T-helper 22 cell (primary cell): ENCODE results near the gene LMNTD1.
"Not testable (repeated sequence)": the region's sequence is repeated elsewhere in the genome, so short reads cannot be mapped to it uniquely, and the experiment has no call there.

Experiments used
- DNase-seq: peaks from one replicate; pipeline ENCODE4 v3.0.0-alpha.2; 2020; ENCODE audit warnings: low read depth

LMNTD1 gene

GRCh38 chr12:25488956-25489870, 63.9 kb downstream of the LMNTD1 start:
- DNase-seq = not testable (repeated sequence)

GRCh38 chr12:25482625-25483024, 70.5 kb downstream of the LMNTD1 start:
- no peak for DNase-seq

DNA sequence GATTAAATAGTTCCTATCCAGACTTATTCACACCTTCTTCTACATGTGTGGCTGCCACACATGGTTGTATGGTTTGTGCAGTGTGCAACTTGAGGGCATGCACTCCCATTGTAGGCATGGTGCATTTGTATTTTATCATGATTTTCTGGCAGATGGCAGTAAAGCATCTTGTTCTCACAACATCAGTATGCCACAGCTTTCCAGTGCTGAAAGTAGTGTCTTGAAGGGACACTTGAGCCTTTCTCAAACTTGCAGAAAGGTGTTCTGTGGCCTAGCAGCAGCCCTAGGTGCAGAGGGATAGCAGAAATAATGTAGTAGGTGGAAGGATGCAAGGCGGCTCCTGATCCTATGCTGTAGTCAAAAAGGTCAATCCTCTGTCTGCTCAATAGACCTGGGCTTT, 72.9 kb downstream of the LMNTD1 start:
- no peak for DNase-seq

- no peak for DNase-seq
These were observed 75.9 kb downstream of the LMNTD1 start for GRCh38 chr12:25477217-25477616.

DNA sequence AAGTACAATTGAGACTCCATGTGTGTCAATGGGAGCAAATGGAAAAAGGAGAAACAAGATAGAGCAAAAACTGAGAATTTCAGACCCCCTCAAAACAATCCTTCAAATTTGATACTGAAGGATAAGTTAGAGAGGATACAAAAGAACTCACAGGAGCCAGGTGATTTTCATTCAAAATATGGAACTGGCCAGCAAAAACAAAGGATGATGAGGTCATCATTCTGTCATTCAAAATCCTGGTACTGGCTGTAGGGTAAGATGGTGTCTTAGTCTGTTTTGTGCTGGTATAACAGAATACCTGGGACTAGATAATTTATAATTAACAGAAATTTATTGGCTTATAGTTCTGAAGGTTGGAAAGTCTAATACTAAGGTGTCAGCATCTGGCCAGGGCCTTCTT, 80.6 kb downstream of the LMNTD1 start:
- no peak for DNase-seq

DNA sequence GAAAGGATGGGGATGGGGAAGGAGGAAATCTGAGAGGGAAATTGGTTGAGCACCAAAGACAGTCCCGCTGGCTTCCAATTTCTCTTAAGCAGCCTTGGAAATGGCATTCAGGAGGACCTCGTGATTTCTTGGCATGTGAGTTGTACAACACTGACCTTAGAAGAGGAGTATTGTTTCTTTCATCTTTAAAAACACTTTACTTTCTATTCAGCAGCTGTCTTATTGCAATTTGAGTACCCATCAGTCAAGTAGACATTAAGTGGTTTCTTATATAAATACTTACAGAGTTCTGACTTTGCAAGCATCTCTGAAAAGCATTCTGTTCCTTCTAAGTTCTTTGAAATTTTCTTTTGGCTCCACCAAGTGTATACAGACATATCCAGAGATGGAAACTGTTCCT, 83.2 kb downstream of the LMNTD1 start:
- no peak for DNase-seq

GRCh38 chr12:25469368-25469767, 83.7 kb downstream of the LMNTD1 start:
- DNase-seq = no peak

GRCh38 chr12:25463521-25463920, 89.6 kb downstream of the LMNTD1 start:
- no peak for DNase-seq

GRCh38 chr12:25463005-25463404, 90.1 kb downstream of the LMNTD1 start:
- no peak for DNase-seq

DNA sequence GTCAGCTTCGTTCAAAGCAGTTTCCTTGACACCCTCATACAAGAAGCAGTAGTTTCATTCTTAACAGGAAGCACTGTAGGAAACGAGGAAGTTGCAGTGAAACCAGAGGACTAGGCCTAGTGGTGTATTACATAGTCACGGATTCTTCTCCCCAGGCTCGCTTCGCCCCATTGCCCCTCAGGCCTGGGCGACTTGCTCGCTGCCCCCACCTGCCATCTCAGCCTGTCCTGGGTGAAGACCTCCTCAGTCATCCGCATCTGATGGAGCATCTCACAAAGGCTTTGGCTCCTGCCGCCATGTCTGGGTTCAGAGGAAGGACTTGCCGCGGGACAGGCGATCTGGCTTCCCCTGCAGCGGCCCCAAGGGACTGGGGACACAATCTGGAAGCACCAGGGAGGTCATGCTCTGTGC, 93.5 kb downstream of the LMNTD1 start:
- no peak for DNase-seq

DNA sequence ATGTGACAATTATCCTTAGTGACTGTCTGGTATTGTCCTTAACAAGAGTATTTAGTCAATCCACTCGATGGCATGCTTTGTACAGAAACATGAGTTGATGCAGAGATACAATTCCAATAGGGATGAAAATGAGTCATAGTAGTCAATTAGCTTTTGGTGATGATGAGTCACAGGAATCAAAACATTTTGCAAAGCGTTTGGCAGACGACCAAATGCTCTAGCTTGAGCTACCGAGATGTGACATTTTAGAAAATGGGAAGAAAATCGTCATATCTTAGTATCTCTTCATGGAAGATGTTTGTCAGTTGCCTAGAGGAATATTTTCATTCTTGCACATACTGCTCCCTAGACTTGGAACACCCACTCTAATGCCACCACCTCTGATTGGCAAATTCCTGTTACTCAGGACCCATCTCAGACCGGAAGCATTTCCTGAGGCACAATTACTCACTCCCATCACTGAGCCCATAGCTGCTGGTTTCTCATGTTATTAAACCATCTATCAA, 95.0 kb downstream of the LMNTD1 start:
- DNase-seq = no peak

GRCh38 chr12:25456474-25456873, 96.6 kb downstream of the LMNTD1 start:
- no peak for DNase-seq

- DNase-seq = no peak
These were observed 97.4 kb downstream of the LMNTD1 start for GRCh38 chr12:25455696-25456095.

DNA sequence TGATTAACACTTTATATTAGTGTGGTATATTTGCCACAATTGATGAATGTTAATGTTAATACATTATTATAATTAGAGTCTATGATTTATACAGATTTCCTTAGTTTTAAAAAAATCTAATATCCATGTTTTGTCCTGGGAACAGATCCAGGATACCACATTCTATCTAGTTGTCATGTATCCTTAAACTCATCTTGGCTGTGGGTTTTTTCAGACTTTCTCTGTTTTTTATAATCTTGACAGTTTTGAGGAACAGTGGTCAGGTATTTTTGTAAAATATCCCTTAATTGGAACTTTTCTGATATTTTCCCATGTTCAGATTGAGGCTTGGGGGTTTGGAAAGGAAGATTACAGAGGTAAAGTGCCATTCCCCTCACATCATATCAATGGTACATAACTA, 104.1 kb downstream of the LMNTD1 start:
- no peak for DNase-seq

- no peak for DNase-seq
These were observed 106.0 kb downstream of the LMNTD1 start for GRCh38 chr12:25447046-25447445.

DNA sequence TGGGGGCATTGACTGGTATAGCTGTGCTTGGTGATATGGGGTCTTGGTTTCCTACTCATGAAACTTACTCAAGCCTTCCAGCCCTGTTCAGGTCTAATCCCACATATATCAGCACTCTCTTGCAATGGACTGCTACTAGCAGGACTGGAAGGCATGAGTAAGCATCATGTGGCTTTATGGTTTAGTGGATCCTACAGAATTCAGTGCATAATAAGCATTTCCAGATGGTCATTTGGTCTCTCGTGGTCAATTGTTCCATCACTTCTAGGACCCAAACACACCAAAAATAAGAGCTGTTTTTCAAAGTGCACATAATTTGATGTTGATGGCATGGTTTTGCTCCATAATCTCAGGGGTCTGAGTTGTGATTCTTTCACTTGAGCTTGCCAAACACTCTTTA, 114.4 kb downstream of the LMNTD1 start:
- DNase-seq = no peak

- DNase-seq = no peak
These were observed 116.7 kb downstream of the LMNTD1 start for GRCh38 chr12:25436206-25437030.

DNA sequence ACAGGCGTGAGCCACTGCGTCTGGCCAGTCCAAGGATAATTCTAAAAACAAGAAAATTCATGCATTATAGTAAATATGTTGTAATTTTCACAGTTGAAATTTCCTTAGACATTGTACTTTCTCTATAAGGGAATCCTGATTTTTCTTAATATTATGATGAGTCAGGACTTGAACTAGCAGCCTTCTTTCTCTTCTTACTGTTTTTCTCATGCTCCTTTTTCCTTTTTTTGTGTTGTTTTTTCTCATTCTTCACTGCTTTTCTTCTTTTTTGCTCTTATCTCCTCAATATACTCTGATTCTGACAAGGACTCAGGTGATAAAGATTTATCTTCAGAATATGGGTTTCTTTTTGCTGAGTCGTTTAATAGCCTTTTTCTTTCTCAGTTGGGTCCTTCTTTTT, 117.7 kb downstream of the LMNTD1 start:
- no peak for DNase-seq

GRCh38 chr12:25434515-25434914, 118.6 kb downstream of the LMNTD1 start:
- no peak for DNase-seq

DNA sequence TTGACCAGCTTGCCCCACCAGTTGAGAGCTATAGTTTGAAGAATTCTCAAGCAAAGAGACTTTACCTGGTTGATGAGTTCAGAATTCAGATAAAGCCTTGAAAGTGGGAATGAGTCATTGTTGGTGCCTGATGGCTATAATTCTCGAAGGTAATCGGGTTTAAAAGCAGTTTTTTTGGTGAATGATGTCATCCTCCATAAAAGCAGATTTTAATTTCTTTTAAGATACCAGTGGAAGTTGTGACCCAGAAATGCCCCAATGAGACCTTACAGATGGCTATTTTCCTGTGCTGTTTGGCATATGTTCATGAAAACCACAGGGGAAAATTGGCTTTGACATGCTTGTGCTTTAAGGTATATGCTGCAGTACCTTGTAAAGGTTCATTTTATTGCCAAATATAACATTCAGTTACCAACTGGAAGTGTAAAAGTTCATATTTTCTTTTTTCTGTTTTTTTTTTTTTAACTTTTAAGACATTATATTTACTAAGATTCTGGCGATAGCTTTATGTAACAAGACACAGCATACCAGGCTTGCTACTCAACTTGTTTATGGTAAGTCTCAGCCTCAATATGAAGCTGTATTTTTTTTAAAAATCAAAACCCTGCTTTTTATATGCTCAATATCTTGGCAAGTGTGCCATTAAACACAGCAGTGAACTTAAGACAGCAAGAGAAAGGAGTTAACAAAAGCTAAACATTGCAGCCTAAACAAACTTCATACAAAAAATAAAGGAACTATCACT, 119.3 kb downstream of the LMNTD1 start:
- no peak for DNase-seq

- DNase-seq = no peak
These were observed 120.1 kb downstream of the LMNTD1 start for GRCh38 chr12:25433024-25433423.
